ENCODE results near the gene HSD17B13.

DNA sequence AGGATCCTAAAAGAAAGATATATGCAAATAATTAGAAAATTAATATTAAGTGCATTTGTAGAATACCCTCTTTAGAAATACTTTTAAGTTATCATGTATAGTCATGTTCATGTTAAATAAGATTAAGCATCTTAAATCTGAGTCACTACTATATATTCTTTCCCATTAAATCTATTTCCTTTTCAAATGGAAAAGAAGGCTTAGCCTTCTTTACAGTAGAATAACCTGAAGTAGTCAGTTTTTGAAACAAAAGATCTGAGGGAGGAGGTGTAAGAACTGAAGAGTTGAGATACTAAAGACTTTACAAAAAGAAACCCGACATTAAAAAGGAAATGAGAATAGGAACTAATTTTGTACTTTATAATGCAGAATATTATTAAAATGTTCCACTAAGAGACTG lies 14.7 kb upstream of the HSD17B13 start:
- no peak for TF ChIP-seq POLR2A (IDR thresholded peaks at IDR 0.05)
- TF ChIP-seq CTCF (IDR thresholded peaks at IDR 0.05) = no peak
